Measurements from ENCODE around the gene CD82.

Gene CD82

DNA sequence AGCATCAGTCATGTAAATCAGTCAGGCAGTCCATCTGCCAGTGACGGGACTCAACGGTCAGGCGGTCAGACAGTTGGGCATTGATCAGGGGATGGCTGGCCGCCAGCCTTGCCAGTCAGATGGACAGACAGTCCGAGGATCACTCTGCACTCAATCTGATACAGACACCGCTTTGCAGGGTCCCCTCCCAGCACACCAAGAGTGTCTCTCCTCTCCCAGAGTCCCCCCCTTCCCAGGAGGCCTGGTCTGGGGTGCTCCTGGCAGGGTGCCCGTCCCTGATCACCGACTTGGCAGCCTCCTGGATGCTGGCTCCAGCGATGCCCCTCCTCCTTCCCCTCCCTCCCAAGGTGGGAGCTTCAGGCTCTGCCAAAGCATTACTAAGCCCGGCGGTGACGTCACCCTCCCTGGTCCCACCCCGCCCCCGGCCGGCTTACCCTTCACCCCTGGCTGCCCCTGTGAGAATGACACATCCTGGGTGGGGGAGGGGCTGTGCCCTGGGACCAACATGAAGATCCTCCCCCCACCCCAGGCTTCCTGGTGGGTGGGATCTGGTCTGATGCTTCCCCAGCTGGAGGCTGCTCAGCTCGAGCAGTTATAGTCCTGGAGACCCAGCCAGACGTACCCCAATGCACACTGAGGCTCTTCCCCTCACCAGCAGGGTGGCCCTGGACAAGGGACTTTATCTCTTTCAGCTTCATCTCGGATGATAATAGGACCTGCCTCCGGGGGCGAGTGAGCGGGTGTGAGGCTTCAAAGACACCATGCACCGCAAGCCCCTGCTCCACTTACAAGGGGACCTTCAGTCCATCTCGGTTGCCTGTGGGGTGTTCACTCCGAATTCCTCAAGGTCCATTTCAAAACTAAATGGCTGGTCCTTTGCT is 69.2 kb downstream of the CD82 start:
- Histone ChIP-seq H3K23ac (ENCODE audit: low read depth, low read length, poor library complexity) (peak overlapping the region; percentile 59), H3K79me1 (ENCODE audit: low read depth, low read length) (no peaks in the 10 kb centered on the region), H2BK5ac (ENCODE audit: low read length) (no peak overlapping the region), H2BK15ac (ENCODE audit: low read length) (peak overlapping the region; percentile 92), H2BK12ac (ENCODE audit: low read length) (peak overlapping the region; percentile 79), H3K9ac (ENCODE audit: low read depth, low read length, poor library complexity) (no peak overlapping the region), H4K8ac (ENCODE audit: low read depth, low read length) (peak overlapping the region; percentile 10), H3K4me1 (ENCODE audit: control insufficient read depth in 2 of 2, insufficient read depth in 1 of 2, low read depth in 1 of 2, low read length in 2 of 2) (peaks cover 3 to 8% of the 10 kb centered on the region in 2 donors), H3K4ac (ENCODE audit: low read length) (peak overlapping the region; percentile 70), H2BK120ac (ENCODE audit: low read depth, low read length) (no peak overlapping the region), H3K4me2 (ENCODE audit: insufficient read depth, low read length, poor library complexity, severe bottlenecking) (no peak overlapping the region), H4K91ac (ENCODE audit: low read depth, low read length, poor library complexity) (peak overlapping the region; percentile 97), H3K18ac (ENCODE audit: low read length) (peak overlapping the region; percentile 68), H3K27me3 (ENCODE audit: control insufficient read depth in 3 of 3, insufficient read depth in 3 of 3, low read depth in 1 of 3, low read length in 3 of 3) (peaks cover 0 to 3% (median 0%) of the 10 kb centered on the region in 3 experiments), H3K36me3 (replicated peaks in 1 of 2; ENCODE audit: control insufficient read depth in 2 of 2, insufficient read depth in 2 of 2, low read length in 2 of 2) (no peaks in the 10 kb centered on the region), H2AFZ (ENCODE audit: low read length) (no peak overlapping the region), H3K27ac (replicated peaks; ENCODE audit: low read length) (no peak overlapping the region), H3K9me3 (replicated peaks in 1 of 2; ENCODE audit: control insufficient read depth in 2 of 2, insufficient read depth in 1 of 2, low read depth in 1 of 2, low read length in 2 of 2) (no peaks in the 10 kb centered on the region), H2AK5ac (ENCODE audit: low read depth, low read length) (peak overlapping the region; percentile 76), H3K14ac (ENCODE audit: low read length) (peak overlapping the region; percentile 95), H3K4me3 (ENCODE audit: low read length in 2 of 2) (no peak overlapping the region)
- peak; percentile 20 for DNase-seq (ENCODE audit: low spot score)
- no CpG with 5 or more reads among the region's 24 CpGs for WGBS, 2 donors (ENCODE audit: extremely low coverage in 2 of 2, insufficient read length in 2 of 2, insufficient replicate concordance in 1 of 2)

DNA sequence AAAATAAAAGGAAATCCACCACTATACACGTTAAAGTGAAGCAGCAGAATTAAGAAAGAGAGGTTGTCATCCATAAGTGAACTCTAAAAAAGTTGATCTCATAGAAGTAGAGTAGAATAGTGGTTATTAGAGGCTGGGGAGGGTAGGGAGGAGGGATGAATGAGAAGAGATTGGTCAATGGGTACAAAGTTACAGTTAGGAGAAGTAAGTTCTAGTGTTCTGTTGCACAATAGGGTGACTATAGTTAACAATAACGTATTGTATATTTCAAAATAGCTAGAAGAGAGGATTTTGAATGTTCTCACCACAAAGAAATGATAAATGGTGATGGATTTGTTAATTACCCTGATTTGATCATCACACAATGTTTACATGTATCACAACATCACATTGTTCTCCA is 72.0 kb downstream of the CD82 start:
- Histone ChIP-seq H2AK5ac (ENCODE audit: low read depth, low read length) (no peak overlapping the region), H3K4ac (ENCODE audit: low read length) (no peak overlapping the region), H3K18ac (ENCODE audit: low read length) (no peak overlapping the region), H3K36me3 (replicated peaks in 1 of 2; ENCODE audit: control insufficient read depth in 2 of 2, insufficient read depth in 2 of 2, low read length in 2 of 2) (no peaks in the 10 kb centered on the region), H3K4me2 (ENCODE audit: insufficient read depth, low read length, poor library complexity, severe bottlenecking) (no peak overlapping the region), H3K27ac (replicated peaks; ENCODE audit: low read length) (no peak overlapping the region), H2BK5ac (ENCODE audit: low read length) (no peak overlapping the region), H3K9ac (ENCODE audit: low read depth, low read length, poor library complexity) (no peak overlapping the region), H3K23ac (ENCODE audit: low read depth, low read length, poor library complexity) (no peak overlapping the region), H2BK12ac (ENCODE audit: low read length) (no peak overlapping the region), H3K27me3 (ENCODE audit: control insufficient read depth in 3 of 3, insufficient read depth in 3 of 3, low read depth in 1 of 3, low read length in 3 of 3) (no peaks in the 10 kb centered on the region), H2BK15ac (ENCODE audit: low read length) (no peak overlapping the region), H2AFZ (ENCODE audit: low read length) (no peak overlapping the region), H3K4me3 (ENCODE audit: low read length in 2 of 2) (no peak overlapping the region), H3K4me1 (ENCODE audit: control insufficient read depth in 2 of 2, insufficient read depth in 1 of 2, low read depth in 1 of 2, low read length in 2 of 2) (peaks cover 3 to 8% of the 10 kb centered on the region in 2 donors), H2BK120ac (ENCODE audit: low read depth, low read length) (no peak overlapping the region), H3K14ac (ENCODE audit: low read length) (no peak overlapping the region), H3K9me3 (replicated peaks in 1 of 2; ENCODE audit: control insufficient read depth in 2 of 2, insufficient read depth in 1 of 2, low read depth in 1 of 2, low read length in 2 of 2) (no peaks in the 10 kb centered on the region), H3K79me1 (ENCODE audit: low read depth, low read length) (no peaks in the 10 kb centered on the region), H4K91ac (ENCODE audit: low read depth, low read length, poor library complexity) (no peak overlapping the region), H4K8ac (ENCODE audit: low read depth, low read length) (no peak overlapping the region)
- no CpG with 5 or more reads among the region's 2 CpGs for WGBS, 2 donors (ENCODE audit: extremely low coverage in 2 of 2, insufficient read length in 2 of 2, insufficient replicate concordance in 1 of 2)
- no peak for DNase-seq (ENCODE audit: low spot score)

DNA sequence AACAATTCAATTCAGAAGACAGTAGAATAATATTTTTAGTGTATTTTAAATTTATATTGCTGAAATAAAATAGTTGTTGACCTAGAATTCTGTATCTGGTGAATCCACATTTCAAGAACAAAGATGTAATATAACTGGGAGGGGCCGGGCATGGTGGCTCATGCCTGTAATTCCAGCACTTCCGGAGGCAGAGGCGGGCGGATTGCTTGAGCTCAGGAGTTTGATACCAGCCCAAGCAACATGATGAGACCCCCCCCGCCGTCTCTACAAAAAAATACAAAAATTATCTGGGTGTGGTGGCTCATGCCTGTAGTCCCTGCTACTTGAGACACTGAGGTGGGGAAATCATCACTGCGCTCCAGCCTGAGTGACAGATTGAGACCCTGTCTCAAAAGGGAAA is 72.6 kb downstream of the CD82 start:
- Histone ChIP-seq H3K4me3 (ENCODE audit: low read length in 2 of 2) (no peak overlapping the region), H3K9me3 (replicated peaks in 1 of 2; ENCODE audit: control insufficient read depth in 2 of 2, insufficient read depth in 1 of 2, low read depth in 1 of 2, low read length in 2 of 2) (no peaks in the 10 kb centered on the region), H2AK5ac (ENCODE audit: low read depth, low read length) (no peak overlapping the region), H4K8ac (ENCODE audit: low read depth, low read length) (no peak overlapping the region), H3K4ac (ENCODE audit: low read length) (no peak overlapping the region), H3K23ac (ENCODE audit: low read depth, low read length, poor library complexity) (no peak overlapping the region), H3K27me3 (ENCODE audit: control insufficient read depth in 3 of 3, insufficient read depth in 3 of 3, low read depth in 1 of 3, low read length in 3 of 3) (no peaks in the 10 kb centered on the region), H4K91ac (ENCODE audit: low read depth, low read length, poor library complexity) (no peak overlapping the region), H3K9ac (ENCODE audit: low read depth, low read length, poor library complexity) (no peak overlapping the region), H3K4me1 (ENCODE audit: control insufficient read depth in 2 of 2, insufficient read depth in 1 of 2, low read depth in 1 of 2, low read length in 2 of 2) (peaks cover 3 to 8% of the 10 kb centered on the region in 2 donors), H3K14ac (ENCODE audit: low read length) (no peak overlapping the region), H3K27ac (replicated peaks; ENCODE audit: low read length) (no peak overlapping the region), H2BK5ac (ENCODE audit: low read length) (no peak overlapping the region), H3K4me2 (ENCODE audit: insufficient read depth, low read length, poor library complexity, severe bottlenecking) (no peak overlapping the region), H3K18ac (ENCODE audit: low read length) (no peak overlapping the region), H2BK12ac (ENCODE audit: low read length) (no peak overlapping the region), H2AFZ (ENCODE audit: low read length) (no peak overlapping the region), H3K36me3 (replicated peaks in 1 of 2; ENCODE audit: control insufficient read depth in 2 of 2, insufficient read depth in 2 of 2, low read length in 2 of 2) (no peaks in the 10 kb centered on the region), H2BK15ac (ENCODE audit: low read length) (no peak overlapping the region), H3K79me1 (ENCODE audit: low read depth, low read length) (no peaks in the 10 kb centered on the region), H2BK120ac (ENCODE audit: low read depth, low read length) (no peak overlapping the region)
- no CpG with 5 or more reads among the region's 7 CpGs for WGBS, 2 donors (ENCODE audit: extremely low coverage in 2 of 2, insufficient read length in 2 of 2, insufficient replicate concordance in 1 of 2)
- DNase-seq (ENCODE audit: low spot score) = no peak

DNA sequence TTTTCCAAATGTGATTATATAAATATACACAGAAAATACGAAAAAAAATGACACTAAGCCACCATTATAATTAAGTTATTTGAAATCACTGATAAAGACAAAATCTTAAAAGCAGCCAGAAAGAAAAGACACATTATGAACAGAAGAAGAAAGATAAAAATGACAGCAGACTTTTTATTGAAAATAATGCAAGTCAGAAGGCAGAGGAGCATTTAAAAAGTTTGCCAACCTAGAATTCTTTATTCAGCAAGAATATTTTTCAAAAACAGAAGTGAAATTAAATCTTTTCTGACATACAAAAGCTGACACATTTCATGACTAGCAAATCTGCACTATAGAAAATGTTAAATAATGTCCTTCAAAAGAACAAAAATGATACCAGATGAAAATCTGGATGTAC is 77.8 kb downstream of the CD82 start:
- no peak overlapping the region for H3K9ac ChIP-seq (ENCODE audit: low read depth, low read length, poor library complexity)
- H2BK15ac ChIP-seq (ENCODE audit: low read length) = no peak overlapping the region
- H2BK5ac ChIP-seq (ENCODE audit: low read length) = no peak overlapping the region
- H3K27me3 ChIP-seq (ENCODE audit: control insufficient read depth in 3 of 3, insufficient read depth in 3 of 3, low read depth in 1 of 3, low read length in 3 of 3) = no peaks in the 10 kb centered on the region
- no peak overlapping the region for H2BK120ac ChIP-seq (ENCODE audit: low read depth, low read length)
- no peak overlapping the region for H3K4ac ChIP-seq (ENCODE audit: low read length)
- H3K23ac ChIP-seq (ENCODE audit: low read depth, low read length, poor library complexity) = no peak overlapping the region
- no peaks in the 10 kb centered on the region for H3K9me3 ChIP-seq (replicated peaks in 1 of 2; ENCODE audit: control insufficient read depth in 2 of 2, insufficient read depth in 1 of 2, low read depth in 1 of 2, low read length in 2 of 2)
- no peak overlapping the region for H4K91ac ChIP-seq (ENCODE audit: low read depth, low read length, poor library complexity)
- H3K4me2 ChIP-seq (ENCODE audit: insufficient read depth, low read length, poor library complexity, severe bottlenecking) = no peak overlapping the region
- H3K14ac ChIP-seq (ENCODE audit: low read length) = no peak overlapping the region
- DNase-seq (ENCODE audit: low spot score) = no peak
- H3K18ac ChIP-seq (ENCODE audit: low read length) = no peak overlapping the region
- H2AFZ ChIP-seq (ENCODE audit: low read length) = no peak overlapping the region
- H4K8ac ChIP-seq (ENCODE audit: low read depth, low read length) = no peak overlapping the region
- H3K36me3 ChIP-seq (replicated peaks in 1 of 2; ENCODE audit: control insufficient read depth in 2 of 2, insufficient read depth in 2 of 2, low read length in 2 of 2) = no peaks in the 10 kb centered on the region
- no peaks in the 10 kb centered on the region for H3K4me1 ChIP-seq (ENCODE audit: control insufficient read depth in 2 of 2, insufficient read depth in 1 of 2, low read depth in 1 of 2, low read length in 2 of 2)
- H3K27ac ChIP-seq (replicated peaks; ENCODE audit: low read length) = no peak overlapping the region
- no peak overlapping the region for H2BK12ac ChIP-seq (ENCODE audit: low read length)
- no peak overlapping the region for H2AK5ac ChIP-seq (ENCODE audit: low read depth, low read length)
- no CpG with 5 or more reads among the region's 1 CpG for WGBS, 2 donors (ENCODE audit: extremely low coverage in 2 of 2, insufficient read length in 2 of 2, insufficient replicate concordance in 1 of 2)
- no peaks in the 10 kb centered on the region for H3K79me1 ChIP-seq (ENCODE audit: low read depth, low read length)
- no peak overlapping the region for H3K4me3 ChIP-seq (ENCODE audit: low read length in 2 of 2)
